Calu3 (cell line): ENCODE data around the gene LZTS3. TPM values are rescaled to one million over a fixed set of nuclear protein-coding genes. Genes with fewer than 3 reads are reported as not detected.

Experiments used
- BruUV-seq: library from RNA; stranded (reverse); fragments of 400-500 nt; replicated peaks from 2 replicates; lab custom pipeline; 2021; lab: Mats Ljungman, UMichigan
- CTCF ChIA-PET: fragments of 300-600 bp; sonication (Branson Sonifier 250); formaldehyde crosslinking; loops from one replicate; lab custom pipeline; 2022; ENCODE audit warnings: antibody characterized with exemption; lab: Charles Lee
- DNase-seq: peaks from one replicate; pipeline ENCODE4 v3.0.0; 2022
- H3K27ac Mint-ChIP-seq: one replicate; pipeline ENCODE4 v1.8.0; 2022; ENCODE audit warnings: mixed read lengths; ENCODE audit not compliant: unreplicated experiment
- H3K27me3 Mint-ChIP-seq: one replicate; pipeline ENCODE4 v1.8.0; 2022; ENCODE audit warnings: mixed read lengths; ENCODE audit not compliant: unreplicated experiment
- H3K36me3 Mint-ChIP-seq: one replicate; pipeline ENCODE4 v1.8.0; 2022; ENCODE audit warnings: mild to moderate bottlenecking, moderate library complexity, mixed read lengths; ENCODE audit not compliant: insufficient read depth, unreplicated experiment
- H3K4me1 Mint-ChIP-seq: one replicate; pipeline ENCODE4 v1.8.0; 2022; ENCODE audit warnings: mild to moderate bottlenecking, low read depth, mixed read lengths; ENCODE audit not compliant: unreplicated experiment
- H3K4me3 Mint-ChIP-seq: one replicate; pipeline ENCODE4 v1.8.0; 2022; ENCODE audit warnings: mild to moderate bottlenecking, low read depth, moderate library complexity, mixed read lengths; ENCODE audit not compliant: unreplicated experiment
- H3K9me3 Mint-ChIP-seq: one replicate; pipeline ENCODE4 v1.8.0; 2022; ENCODE audit warnings: low read depth, mixed read lengths; ENCODE audit not compliant: unreplicated experiment
- intact Hi-C: fragments of 100-400 bp; cut with micrococcal nuclease; formaldehyde crosslinking; loops from one replicate; pipeline ENCODE4 v1.10.0; 2022; ENCODE audit not compliant: unreplicated experiment
- total RNA-seq: library from RNA; stranded (reverse); gene quantifications from 2 replicates; pipeline ENCODE4 v1.2.3, GENCODE V29; 2022
- TF ChIP-seq, protein P1 (sequence below): fragments of 200-600 bp; IDR thresholded peaks from one replicate; pipeline ENCODE4 v1.8.0; 2022; ENCODE audit warnings: antibody characterized with exemption; ENCODE audit not compliant: unreplicated experiment

Gene LZTS3
- total RNA-seq, 1 experiment from 2014 or later = 10.4 TPM

DNA sequence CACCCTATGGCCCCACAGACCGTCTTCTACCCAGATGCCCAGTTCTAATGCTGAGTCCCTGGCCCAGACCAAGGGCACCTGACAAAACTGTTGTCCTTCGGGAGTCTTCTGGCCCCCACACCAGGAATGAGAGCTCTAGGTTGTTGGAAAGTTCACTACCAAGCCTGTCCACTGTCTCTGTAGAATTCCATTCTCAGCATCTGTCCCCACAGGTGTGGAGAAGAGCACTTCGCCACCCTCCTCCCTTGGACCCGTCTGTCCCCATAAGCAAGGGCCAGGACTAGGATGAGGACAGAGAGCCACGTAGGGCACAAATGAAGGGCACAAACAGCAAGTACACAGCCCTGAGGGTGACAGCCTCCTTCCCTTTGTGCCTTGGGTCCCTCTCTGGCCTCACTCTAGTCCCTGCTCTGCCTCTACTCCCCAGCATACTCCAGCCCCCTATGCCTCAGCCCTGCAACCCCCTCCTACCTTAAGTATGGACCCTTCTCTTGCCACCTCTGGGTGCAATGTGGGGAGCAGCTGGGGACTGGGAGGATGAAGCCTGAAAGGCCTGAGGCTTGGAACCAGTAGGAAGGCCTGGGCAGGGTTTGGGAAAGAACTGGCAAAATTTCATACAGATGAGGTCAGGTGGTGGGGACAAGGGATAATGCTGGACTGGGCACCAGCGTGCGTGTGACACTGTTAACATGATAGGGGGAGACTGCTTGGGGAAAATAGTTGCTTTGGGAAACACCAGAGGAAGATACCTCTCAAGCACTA is 4.3 kb downstream of the LZTS3 start:
- peaks cover 16% of the 10 kb centered on the region for H3K27me3 Mint-ChIP-seq
- no TSS peak for BruUV-seq
- TF ChIP-seq, protein P1, sequence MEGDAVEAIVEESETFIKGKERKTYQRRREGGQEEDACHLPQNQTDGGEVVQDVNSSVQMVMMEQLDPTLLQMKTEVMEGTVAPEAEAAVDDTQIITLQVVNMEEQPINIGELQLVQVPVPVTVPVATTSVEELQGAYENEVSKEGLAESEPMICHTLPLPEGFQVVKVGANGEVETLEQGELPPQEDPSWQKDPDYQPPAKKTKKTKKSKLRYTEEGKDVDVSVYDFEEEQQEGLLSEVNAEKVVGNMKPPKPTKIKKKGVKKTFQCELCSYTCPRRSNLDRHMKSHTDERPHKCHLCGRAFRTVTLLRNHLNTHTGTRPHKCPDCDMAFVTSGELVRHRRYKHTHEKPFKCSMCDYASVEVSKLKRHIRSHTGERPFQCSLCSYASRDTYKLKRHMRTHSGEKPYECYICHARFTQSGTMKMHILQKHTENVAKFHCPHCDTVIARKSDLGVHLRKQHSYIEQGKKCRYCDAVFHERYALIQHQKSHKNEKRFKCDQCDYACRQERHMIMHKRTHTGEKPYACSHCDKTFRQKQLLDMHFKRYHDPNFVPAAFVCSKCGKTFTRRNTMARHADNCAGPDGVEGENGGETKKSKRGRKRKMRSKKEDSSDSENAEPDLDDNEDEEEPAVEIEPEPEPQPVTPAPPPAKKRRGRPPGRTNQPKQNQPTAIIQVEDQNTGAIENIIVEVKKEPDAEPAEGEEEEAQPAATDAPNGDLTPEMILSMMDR = no peak
- no peaks in the 10 kb centered on the region for H3K9me3 Mint-ChIP-seq
- intact Hi-C loops = no loop called here
- CTCF ChIA-PET = interaction anchor here (1.1 kb wide), 1 partner anchor 9 kb away, joined by 8 read pairs; the partner anchor contains the start of genes FASTKD5 and UBOX5
- no peak overlapping the region for H3K27ac Mint-ChIP-seq
- H3K4me1 Mint-ChIP-seq = no peaks in the 10 kb centered on the region
- peak overlapping the region; percentile 50 for H3K4me3 Mint-ChIP-seq
- no peak for DNase-seq
- H3K36me3 Mint-ChIP-seq = peaks cover 12% of the 10 kb centered on the region

DNA sequence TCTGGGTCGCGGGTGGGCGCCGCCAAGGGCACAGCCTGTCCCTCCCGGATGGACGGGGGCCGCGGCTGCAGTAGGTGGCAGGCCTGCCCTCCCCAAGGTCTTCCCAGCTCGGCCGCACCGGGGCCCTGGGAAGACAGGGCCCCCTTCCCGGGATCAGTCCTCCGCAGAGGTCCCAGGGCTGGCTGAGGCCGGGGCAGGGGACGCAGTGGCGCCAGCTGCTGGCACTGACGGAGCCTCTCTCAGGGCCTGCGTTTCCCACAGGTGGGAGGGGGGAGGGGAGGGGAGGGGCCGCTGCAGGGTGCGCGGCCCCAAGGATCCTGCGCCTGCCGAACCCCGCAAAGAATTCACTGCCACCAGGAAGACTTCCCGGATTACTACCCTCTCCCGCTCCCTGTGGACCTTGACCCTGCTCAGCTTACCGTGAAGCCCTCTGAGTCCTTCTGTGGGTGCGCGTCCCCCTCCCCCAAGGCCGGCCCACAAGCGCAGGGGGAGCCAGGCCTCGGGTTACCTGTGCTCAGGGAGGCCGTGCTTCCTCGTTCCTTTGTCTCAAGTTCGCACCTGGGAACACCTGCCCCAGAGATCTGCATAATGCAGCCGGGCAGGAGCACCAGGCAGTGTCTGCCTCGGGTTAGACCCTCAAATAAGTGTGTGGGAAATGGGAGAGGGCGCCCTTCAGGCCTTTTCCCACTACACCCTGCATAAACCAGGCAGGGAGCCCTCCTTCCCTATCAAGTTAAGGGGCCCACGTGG is 5.1 kb downstream of the LZTS3 start:
- intact Hi-C loops = no loop called here
- TF ChIP-seq, protein P1 = no peak
- Mint-ChIP-seq H3K36me3 (peaks cover 5% of the 10 kb centered on the region), H3K9me3 (no peaks in the 10 kb centered on the region), H3K4me3 (peak overlapping the region; percentile 50), H3K27ac (no peak overlapping the region), H3K27me3 (peaks cover 16% of the 10 kb centered on the region), H3K4me1 (no peaks in the 10 kb centered on the region)
- no TSS peak for BruUV-seq
- CTCF ChIA-PET = interaction anchor here (1.1 kb wide), 1 partner anchor 8 kb away, joined by 8 read pairs; the partner anchor contains the start of genes FASTKD5 and UBOX5
- DNase-seq = peak; percentile 68

DNA sequence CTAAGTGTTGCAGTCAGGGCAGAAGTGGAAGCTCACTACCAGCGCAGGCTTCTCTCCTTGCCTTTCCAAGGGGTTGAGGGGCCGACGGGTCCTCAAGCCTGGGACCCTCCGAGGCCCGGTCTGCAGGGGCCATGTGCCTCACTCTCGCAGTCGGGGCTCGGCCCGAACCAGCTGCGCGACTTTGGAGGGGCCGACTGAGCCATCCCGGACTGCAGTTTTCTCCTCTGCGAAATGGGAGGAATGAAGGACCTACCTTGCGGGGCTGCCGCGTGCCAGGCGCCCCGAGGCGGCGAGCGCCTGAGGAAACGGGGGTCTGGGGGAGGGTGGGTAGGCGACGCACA is 5.6 kb downstream of the LZTS3 start:
- H3K36me3 Mint-ChIP-seq = peaks cover 5% of the 10 kb centered on the region
- H3K27me3 Mint-ChIP-seq = peaks cover 14% of the 10 kb centered on the region
- no peak overlapping the region for H3K27ac Mint-ChIP-seq
- TF ChIP-seq, protein P1 = no peak
- no peak overlapping the region for H3K4me3 Mint-ChIP-seq
- CTCF ChIA-PET = interaction anchor here (0.7 to 1.1 kb wide), 2 partner anchors 8 to 195 kb away, joined by 3 to 8 read pairs; partner anchors contain the start of genes FASTKD5 and UBOX5
- no peaks in the 10 kb centered on the region for H3K9me3 Mint-ChIP-seq
- BruUV-seq = no TSS peak
- no peak for DNase-seq
- H3K4me1 Mint-ChIP-seq = no peaks in the 10 kb centered on the region
- intact Hi-C loops = no loop called here

DNA sequence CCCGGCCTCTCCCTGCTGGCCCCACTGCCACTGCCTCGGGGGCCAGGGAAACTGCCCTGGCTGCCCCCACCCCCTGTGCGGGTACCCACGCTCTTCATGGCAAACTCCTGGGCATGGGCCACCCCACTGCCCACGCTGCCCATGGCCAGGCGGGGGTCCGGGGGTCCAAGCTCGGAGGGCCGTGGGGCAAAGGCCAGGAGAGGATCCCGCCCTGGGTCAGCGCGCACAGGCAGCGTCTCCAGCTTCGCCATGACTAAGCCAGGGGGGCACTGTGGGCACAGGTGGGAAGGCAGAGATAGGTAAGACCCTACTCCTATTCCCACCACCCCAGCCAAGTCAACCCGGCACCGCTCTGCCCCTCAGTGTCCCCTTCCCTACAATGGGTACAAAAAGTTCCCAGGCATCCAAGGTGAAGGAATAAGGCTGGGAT is 6.4 kb downstream of the LZTS3 start:
- intact Hi-C loops = no loop called here
- H3K27me3 Mint-ChIP-seq = peaks cover 6% of the 10 kb centered on the region
- CTCF ChIA-PET = no interaction called here
- H3K4me1 Mint-ChIP-seq = no peaks in the 10 kb centered on the region
- TF ChIP-seq, protein P1 = no peak
- BruUV-seq = no TSS peak
- DNase-seq = no peak
- no peaks in the 10 kb centered on the region for H3K36me3 Mint-ChIP-seq
- no peak overlapping the region for H3K27ac Mint-ChIP-seq
- no peak overlapping the region for H3K4me3 Mint-ChIP-seq
- H3K9me3 Mint-ChIP-seq = no peaks in the 10 kb centered on the region
